NCI-H1048 (cell line): Measurements from ENCODE around the gene LGALSL.

Source experiments
- DNase-seq: peaks from one replicate; lab custom pipeline; 2025; lab: John Stamatoyannopoulos, UW

The LGALSL gene

DNA sequence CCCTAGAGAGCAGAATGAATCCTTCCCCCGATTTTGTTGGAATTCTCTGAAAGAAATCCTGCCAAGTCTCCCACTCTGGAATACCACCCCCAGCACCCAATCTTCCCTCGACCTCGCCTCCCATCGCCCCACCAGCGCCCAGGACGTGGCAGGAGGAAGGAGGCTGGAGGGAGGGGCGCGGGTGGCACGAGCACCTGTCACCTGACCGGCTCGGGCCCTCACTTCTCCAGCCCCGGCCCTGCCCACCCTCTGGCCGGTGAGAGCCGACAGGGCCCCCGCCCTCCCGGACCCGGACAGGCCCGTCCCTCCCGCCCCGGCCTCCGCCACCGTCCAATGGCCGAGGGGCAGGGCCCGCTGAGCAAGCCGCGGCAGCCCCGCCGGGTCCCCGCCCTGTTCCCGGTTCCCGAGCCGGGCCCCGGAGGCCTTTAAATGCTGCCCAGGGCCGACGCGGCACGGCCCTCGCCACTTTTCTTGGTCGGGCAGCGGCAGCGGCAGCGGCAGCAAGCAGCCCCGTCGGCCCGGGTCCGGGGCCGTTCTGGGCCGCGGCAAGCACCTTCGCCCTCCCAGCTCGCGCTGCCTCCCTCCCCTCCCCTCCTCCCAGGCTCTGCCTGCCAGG is at the start of gene LGALSL:
Gene LGALSL, plus strand, starts transcription at position 393 of the 616 bp plus-strand sequence. CDS start 384 bp downstream, outside the sequence.
- no peak for DNase-seq

DNA sequence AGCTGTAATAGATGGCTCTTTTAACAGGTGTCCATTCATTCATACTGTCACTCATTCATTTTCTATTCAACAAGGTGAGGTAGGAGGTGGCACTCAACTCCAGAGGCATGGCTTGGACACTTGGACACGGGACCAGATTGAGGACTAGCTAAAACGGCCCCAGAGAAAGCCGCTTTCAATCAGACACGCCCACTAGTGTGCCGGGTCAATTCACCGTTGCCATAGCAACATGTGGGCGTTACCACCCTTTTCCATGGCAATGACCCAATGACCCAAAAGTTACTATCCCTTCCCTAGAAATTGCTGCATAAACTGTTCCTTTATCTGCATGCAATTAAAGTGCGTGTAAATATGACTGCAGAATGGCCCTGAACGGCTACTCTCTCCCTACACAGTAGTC is 49.2 kb upstream of the LGALSL start:
- DNase-seq = no peak

DNA sequence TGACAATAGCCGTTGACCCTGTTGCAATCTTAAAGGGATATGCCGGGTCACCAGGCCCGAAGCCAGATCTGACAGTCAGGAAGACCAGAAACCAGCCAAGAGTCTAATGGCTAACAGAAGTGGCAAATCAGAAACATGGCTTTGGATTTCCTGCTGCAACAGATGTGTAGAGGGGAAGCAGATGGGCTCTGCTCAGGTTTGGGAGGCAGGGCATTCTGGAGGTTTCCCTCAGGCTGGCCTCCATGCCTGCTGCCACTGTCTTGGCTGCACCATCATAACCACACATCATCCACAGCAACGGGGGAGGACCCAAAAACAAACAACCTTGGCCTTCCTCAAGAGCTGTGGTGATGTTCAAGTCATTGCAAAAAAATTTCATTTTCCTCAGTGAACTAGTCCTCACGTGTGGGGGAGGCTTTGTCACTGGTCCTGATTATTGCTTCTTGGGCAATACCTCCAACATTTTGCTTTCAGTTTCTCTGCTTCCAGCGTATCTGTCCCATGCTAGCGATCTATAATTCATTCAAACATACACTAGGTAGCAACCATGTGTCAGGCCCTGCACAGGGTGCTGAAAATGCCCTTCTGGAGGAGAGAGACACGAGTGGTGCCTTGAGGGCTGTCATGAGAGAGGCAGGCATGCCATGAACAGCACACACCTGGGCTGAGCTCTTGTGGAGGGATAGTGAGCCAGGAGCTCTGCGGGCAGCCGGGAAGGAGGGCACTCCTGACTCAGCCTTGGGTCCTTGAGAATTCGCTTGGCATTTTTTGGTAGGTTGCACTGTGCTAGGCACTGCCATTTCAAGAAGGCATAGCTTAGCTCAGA is 48.2 kb upstream of the LGALSL start:
- DNase-seq = no peak

DNA sequence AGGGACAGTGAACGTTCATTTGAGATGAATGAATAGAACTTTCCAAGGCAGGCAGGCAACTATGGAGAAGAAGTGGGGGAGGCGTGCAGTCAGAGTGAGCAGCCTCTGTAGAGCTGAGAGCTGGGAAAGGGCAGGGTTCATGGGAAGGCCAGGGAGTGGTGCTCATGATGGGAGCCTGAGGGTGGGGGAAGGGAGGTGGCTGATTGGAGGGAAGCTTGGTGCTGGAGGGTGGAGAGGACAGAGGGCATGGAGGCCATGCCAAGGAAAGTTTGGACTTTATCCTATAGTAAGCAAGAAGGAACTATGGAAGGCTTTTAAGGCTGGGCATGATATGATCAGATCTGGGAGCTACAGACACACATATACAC is 47.6 kb upstream of the LGALSL start:
- DNase-seq = no peak

DNA sequence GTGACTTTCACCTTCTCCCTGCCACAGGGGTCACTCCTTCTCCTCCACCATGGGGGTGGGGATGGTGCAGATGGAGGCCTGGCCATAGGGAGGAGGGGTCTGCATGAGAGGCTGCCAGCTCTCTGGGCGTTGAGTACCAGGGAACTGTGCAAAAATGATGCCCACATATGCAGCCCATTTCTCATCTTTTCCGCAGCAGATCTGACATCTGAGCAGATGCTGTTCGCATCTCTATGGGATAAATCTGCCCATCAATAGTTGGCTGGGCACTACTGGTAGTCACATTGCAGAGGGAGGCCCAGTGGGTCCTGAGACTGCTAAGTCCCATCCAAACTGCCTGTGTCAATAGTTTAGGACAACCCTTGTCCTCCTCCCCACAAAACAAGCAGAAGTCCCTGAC is 45.9 kb upstream of the LGALSL start:
- no peak for DNase-seq

DNA sequence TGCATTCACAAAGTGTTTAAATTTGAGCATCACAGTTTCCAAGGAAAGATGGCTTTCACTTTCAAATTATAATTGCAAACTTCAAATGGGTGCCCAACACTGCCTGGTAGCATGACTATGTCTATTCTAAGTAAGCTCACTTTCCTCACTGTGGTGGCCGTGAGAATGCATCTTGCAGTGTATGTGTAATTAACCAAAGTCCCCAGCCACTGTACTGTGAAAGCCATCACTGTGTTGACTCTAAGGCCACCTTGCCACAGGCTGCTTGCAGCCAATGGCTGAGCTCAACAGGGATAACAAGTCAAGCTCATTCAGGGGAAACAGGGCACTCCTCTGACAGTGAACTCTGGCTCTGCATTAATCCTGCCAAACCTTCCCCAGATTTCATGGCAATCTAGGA is 43.3 kb upstream of the LGALSL start:
- DNase-seq = no peak

DNA sequence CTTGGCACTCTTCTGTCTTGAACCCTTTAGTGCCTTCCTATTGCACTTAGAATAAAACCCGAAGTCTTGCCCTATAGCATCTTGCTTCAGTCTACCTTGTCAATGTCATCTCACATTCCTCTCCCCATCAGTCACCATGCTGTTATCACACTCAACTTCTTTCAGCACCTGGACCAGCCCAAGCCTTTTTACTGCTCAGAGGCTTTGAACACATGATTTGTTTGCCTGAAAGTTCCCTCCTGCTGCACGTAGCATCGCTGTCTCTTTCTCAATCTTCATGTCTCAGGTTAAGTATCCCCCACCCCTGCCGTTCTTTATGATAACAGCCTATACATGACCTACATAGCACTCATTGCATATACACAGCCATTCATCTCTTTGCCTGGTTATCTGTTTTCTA is 41.3 kb upstream of the LGALSL start:
- DNase-seq = no peak

DNA sequence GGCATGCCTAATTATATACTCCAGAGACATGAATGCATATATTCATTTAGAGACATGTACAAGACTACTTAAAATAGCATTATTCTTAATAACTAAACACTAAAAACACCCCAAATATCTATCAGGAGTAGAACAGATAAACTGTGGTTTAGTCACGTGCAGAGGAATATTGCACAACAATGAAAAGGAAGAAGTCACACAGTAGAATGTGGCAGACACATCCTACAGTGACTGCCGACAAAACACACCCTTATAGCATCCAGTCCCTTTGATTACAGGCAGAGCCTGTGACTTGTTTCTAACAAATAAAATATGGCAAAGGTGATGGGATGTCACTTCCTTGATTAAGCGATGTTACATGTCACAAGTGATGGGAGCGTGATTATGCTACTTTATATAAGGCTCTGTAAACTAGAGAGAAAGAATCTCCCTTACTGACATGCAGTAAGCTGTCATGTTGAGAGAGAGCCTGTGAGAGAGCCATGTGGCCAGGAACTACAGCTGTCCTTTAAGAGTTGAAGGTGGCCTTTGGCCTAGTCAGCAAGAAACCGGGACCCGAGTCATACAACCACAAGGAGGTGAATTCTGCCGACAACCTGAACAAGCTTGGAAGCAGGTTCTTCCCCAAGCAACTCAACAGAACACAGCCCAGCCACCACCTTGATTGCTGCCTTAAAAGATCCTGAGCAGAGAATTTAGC is 39.1 kb upstream of the LGALSL start:
- no peak for DNase-seq

DNA sequence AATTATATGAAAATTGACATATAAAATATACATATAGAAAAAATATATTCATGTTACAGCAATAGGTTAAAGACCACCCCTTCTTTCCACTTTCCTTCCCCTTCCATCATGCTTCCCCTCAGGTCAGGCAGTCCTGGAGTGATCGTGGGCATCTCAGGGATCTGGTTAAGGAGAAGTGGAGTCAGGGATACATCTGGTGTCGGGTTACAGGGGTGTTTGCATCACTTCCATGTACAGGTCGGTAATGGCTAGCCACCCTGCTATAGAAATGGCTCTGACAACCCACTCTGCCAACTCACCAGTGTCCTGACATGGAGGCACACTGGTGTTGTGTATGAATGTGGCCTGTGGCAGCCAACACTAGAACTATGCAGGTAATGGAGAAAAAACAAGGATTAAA is 36.3 kb upstream of the LGALSL start:
- no peak for DNase-seq

DNA sequence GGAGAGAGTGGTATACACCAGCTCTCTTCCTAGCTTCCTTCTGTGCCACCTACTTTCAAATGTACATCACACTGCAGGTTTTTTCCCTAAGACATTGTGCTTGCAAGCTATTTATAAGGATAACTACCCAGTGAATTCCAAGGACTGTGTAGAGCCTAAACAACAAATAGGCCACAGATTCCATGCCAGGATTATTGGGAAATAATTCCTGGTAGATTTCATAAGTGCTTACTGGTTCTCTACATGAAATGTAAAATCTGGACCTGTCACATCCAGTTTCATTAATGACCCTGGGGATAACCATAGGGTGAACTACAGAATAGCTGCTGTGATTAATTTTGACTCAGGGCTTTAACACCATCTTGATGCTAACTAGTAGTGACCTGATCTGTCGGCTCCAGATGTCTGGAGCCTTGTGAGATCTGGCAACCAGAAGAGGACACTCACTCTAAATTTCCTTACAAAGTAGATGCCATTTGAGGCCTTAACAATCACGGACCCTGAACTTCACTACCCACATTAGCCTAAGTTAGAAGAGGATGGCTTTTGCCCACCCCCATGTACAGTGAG is 34.3 kb upstream of the LGALSL start:
- DNase-seq = no peak

DNA sequence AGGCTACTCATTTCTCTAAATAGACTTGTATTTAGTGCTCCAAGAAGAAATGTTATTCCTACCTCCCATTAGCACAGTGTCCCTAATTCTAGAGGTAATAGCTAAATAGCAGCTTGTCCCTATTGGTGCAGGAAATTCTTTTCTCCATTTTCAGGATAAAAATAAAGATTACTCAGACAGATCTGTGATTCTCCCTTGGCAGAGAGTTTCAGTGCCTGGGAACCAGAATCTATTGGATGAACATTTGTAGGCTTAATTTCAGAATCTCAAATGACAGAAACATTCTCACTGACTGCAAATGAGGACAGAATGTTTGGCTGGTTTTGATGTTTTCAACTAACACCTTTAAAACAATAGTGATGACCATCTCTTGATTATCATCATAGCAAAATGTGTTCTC is 33.3 kb upstream of the LGALSL start:
- DNase-seq = no peak

DNA sequence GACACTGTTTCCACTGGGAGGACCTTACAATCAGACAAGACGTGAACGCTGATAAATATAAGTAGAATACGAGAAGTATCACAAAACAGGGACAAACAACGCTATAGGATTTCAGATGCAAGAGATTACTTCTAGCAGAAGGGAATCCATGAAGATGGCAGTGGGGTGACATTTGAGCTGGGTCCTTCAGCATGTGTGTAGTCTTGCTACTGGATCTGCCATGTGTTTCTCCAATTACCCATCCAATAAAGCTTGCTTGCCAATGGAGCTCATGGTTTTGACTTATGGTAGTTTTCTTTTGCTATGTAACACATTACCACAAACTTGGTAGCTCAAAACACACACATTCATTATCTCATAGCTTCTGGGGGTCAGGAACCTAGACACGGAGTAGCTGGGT is 32.8 kb upstream of the LGALSL start:
- DNase-seq = no peak

DNA sequence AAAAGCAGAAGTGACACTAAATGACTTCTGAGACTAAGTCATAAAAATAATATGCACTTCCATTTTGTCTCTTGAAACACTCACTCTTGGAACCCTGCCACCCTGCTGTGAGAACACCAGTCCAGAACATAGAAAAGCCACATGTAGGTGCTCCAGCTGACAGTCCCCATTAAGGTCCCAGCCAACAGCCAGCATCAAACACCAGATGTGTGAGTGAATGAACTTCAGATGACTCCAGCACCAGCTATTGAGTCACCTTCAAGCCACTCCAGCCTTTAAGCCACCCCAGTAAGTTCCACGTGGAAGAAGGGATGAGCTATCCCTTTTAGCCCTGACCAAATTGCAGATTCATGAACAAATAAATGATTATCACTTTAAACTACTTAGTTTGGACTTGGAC is 31.5 kb upstream of the LGALSL start:
- no peak for DNase-seq

DNA sequence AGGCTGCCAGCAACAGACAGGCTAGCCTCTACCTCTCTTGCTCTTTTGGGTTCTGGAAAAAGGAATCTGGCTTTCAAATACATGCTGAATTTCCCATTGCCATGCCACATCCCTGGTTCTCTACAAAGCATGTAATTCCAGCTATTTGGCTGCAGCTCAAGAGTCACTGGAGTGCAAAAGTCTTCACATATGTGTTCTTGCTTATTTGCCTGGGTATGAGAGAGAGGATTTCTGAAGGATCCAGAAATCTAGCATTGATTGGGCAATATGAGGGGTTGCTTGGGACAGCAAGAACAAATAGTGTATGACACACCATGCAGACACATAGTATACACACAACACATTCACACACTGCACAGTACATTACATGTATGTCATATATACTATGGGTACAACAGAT is 30.7 kb upstream of the LGALSL start:
- no peak for DNase-seq

DNA sequence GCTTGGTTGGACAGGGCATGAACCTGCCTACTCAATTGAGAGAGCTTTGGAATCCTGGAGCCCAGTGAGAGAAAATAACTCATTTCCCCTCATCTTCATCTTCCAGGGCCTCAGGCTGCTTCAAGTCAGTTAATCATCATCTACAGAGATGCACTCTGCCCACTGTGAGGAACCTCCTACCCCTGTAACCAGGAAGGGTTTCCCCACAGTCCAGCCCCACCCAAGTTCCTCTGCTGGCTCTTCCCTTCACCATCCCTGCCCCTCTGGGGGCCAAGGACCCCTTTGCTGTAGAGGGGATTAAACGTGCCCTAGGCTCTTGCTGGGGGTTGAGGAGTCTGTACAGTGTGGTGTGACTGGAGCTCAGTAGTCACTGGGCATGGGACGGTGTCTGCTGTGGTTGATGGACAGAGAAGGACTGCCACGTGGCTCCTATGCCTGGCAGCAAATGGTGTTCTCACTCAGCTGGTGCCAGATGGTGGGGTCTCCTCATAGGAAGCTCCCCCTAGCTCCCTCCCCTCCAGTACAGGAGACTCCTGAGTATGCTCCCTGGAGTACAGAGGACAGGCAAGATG is 29.5 kb upstream of the LGALSL start:
- DNase-seq = no peak

DNA sequence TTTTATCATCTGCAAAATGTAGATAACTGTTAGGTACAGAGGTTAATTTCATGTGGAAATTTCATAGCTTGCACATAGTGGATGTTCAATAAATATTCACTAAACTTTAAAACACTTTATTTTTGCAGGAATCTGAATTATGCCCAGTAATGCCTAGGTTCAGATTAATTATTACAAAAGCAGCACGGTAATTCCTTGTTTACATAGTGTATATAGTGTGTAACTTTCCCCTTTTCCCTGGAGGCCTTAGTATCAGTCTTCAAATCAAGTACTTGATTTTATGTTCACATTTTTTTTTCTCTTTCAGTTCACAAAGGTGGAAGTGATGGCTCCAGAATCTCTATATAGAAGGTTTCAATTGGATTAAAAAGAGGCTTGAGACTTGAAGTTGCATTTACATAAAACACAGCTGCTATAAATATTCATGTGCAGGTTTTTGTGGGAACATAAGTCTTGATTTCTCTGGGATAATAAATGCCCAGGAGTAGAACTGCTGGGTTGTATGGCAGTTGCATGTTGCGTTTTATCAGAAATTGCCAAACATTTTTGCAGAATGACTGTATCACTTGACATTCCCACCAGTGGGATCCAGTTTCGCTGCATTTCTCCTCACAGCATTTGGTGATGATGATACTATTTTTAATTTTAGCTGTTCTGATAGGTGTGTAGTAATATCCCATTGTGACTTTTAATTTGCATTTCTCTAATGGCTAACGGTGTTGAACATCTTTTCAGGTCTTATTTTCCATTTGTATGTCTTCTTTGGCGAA is 27.6 kb upstream of the LGALSL start:
- no peak for DNase-seq

DNA sequence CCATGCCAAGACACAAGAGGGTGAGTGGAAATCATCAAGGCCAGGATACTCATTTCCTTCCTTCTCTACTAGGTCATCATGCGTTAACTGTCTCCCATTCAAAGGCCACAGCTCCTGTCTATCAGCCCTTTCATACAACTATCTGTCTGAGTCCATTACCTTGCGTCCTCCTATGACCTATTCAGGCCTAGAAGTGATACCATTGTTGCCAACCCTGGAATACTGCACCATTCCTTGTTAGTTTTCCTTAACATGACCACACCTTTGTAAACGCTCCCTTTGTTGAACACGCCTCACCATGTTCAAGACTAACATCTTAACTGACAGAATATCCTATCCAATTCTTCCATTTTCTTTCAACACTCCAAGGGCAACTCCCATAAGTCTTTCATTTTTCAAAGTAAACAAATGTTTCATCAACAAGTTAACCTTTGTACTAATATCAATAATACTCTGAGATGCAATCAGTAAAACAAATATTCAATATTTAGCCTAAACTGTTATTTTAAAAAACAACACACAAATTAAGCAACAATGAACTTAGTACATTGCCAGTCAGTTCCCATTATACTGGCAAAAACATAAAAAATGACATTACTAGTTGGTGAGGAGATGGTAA is 19.8 kb upstream of the LGALSL start:
- no peak for DNase-seq

DNA sequence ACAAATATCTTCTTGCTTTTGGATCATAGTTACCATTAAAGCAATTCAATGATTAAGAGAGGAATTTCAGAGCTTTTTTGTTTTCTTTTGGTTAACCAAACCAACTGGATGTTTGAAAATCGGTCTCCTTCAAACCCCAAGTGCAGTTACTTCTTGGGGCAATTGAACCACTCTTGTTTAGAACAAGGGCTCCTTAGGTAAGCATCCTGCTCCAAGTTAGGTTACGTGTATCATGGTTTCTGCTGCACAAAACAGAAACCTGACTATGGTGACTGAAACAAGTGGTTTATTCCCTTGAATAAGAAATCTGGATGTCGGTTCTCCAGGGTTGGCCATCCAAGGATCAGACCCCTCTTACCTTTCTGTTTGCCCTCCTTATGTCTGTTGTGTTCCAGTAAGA is 16.1 kb upstream of the LGALSL start:
- DNase-seq = no peak

DNA sequence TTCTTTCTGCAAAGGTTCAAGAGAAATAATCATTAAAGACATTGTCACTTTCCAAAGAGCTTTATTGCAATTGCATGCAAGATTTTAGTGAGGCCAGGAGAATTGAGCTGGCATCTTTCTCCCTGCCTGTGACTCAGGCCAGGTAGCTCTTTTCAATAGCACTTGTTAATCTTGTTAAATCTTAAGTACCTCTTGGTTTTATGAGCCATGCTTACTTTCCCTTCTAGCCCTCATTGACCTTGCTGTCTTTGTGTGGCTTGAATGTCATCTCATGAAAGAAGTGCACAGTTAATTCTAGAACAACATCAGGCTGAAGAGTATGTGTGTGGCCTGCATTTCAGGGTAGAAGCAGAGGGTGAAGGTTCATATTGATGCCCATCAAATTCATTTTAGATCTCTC is 14.8 kb upstream of the LGALSL start:
- no peak for DNase-seq

DNA sequence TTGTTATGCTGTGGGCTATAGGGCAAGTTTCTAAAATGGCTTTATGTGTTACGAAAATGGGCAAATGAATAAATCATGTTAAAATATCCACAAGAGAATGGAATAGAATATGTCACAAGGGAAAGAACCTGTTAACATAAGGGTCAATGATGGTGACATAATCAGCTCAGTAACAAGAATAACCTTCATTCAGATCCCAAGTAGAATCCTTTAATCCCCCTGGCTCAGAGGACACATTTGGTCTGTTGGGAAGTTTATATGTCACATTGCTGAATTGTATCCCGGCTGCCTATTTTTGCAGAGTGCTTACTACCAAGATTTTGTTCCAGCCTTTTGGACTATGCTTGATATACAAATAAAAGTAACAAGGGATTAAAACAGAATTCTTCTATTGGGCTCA is 13.1 kb upstream of the LGALSL start:
- no peak for DNase-seq

DNA sequence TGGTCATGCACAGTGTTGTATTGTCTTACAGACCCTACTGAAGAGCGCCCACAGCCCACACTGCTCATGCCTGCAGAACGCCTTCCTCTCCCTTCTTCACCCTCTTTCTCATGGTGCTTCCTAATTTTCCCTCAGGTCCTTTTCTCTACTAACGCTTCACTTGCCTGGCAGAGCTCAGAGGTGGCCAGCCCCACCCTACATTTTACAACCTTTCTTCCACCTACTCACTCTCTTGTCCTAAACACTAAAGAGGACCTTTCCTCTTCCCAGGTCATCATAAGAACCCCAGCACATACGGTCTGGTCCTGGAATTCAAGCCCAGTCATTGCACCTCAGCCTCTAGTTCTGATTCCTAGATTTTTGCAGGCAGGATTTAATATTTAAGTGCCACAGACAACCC is 11.7 kb upstream of the LGALSL start:
- no peak for DNase-seq
